SU-DHL-6 (cell line): ENCODE results near the gene PHKA1.
"Not testable (repeated sequence)": the region's sequence is repeated elsewhere in the genome, so short reads cannot be mapped to it uniquely, and the experiment has no call there.

Experiments used
- EZH2phosphoT487 ChIP-seq: fragments of 200-600 bp; sonication (generic), shearing (Covaris generic); conservative IDR thresholded peaks from 2 replicates; pipeline ENCODE4 v1.6.1; 2018; ENCODE audit warnings: mild to moderate bottlenecking, antibody characterized with exemption, low read length, moderate library complexity, mixed read lengths
- TF ChIP-seq, protein P1 (sequence below): fragments of 200-600 bp; sonication (generic); IDR thresholded peaks from one replicate; pipeline ENCODE4 v1.5.1; 2017; ENCODE audit warnings: antibody characterized with exemption, mild to moderate bottlenecking, low read length, moderate library complexity; ENCODE audit not compliant: insufficient read depth, poor library complexity, severe bottlenecking

DNA sequence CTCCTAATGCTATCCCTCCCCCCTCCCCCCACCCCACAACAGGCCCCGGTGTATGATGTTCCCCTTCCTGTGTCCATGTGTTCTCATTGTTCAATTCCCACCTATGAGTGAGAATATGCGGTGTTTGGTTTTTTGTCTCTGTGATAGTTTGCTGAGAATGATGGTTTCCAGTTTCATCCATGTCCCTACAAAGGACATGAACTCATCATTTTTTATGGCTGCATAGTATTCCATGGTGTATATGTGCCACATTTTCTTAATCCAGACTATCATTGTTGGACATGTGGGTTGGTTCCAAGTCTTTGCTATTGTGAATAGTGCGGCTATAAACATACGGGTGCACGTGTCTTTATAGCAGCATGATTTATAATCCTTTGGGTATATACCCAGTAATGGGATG is 44.6 kb downstream of the PHKA1 start:
- TF ChIP-seq, protein P1, sequence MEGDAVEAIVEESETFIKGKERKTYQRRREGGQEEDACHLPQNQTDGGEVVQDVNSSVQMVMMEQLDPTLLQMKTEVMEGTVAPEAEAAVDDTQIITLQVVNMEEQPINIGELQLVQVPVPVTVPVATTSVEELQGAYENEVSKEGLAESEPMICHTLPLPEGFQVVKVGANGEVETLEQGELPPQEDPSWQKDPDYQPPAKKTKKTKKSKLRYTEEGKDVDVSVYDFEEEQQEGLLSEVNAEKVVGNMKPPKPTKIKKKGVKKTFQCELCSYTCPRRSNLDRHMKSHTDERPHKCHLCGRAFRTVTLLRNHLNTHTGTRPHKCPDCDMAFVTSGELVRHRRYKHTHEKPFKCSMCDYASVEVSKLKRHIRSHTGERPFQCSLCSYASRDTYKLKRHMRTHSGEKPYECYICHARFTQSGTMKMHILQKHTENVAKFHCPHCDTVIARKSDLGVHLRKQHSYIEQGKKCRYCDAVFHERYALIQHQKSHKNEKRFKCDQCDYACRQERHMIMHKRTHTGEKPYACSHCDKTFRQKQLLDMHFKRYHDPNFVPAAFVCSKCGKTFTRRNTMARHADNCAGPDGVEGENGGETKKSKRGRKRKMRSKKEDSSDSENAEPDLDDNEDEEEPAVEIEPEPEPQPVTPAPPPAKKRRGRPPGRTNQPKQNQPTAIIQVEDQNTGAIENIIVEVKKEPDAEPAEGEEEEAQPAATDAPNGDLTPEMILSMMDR, result not testable (repeated sequence)
- not testable (repeated sequence) for TF ChIP-seq EZH2phosphoT487
